ENCODE measurements around the gene TMEM187.
"Not testable (repeated sequence)": the region's sequence is repeated elsewhere in the genome, so short reads cannot be mapped to it uniquely, and the experiment has no call there.

Gene TMEM187

DNA sequence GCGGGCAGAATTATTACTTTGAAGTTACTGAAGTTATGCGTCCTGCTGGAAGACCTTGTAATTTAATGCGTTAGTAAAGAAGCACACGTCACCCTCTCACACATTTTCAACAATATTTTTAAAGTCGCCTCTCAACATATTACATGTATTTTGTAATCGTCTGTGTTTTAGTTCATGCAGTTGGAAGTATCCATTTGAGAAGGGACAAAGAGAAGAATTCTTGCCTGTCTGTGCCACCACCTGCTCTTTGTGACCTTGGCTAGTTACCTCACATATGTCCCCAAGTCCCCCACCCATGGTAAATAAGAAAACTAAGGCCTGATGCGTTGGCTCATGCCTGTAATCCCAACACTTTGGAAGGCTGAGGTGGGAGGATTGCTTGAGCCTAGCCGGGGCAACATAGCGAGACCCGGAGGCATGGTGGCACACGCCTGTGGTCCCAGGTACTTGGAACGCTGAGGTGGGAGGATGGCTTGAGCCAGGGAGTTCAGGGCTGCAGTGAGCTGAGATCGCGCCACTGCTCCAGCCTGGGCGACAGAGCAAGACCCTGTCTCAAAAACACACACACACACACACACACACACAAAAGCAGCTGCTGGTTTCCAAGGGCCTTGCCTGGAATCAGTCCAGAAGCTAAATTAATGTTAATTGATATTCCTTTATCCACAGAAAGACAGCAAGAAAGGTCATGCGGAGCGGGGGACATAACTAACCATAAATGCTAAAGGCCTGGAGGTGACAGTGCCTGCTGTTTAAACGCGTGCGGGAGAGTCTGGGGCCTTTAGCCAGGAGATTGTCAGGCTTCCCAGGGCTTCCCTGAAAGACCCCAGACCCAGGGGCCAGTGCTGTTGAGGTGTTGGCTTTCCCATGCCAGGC, 811 bp downstream of the TMEM187 start:
- peak; percentile 85 for DNase-seq

DNA sequence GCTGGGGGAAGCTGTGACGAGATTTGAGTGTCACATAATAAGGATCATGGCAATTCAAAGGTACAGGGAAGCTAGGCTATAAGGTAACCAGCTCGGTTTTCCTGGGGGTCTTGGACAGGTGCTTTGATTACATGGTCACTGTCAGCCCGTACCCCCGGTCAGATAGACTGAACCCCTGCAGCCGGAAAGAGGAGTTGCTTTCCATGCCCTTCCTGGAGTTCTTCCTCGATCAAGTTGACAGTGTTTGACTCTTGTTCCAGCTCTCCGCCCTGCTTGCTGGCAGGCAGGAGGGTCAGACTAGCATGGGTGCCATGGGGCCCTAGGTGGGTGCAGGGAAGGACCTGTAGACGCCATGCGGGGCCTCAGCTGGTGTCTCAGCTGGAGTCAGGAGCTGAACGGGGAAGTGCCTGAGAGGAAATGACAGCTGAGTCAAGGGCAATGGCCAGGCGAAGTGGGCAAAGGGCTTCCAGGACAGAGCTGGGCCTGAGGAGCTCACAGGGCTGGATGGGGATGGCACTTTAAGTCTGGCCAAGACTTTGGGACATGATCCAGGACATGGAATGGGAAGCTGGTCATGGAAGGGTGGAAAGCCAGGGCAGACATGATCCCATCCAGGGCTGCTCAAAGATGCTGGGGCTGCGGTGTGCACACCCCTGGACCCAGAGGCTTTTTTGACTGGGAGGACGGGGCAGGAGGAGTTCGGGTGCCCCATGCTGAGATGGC, 1.6 kb downstream of the TMEM187 start:
- peak; percentile 40 for DNase-seq

DNA sequence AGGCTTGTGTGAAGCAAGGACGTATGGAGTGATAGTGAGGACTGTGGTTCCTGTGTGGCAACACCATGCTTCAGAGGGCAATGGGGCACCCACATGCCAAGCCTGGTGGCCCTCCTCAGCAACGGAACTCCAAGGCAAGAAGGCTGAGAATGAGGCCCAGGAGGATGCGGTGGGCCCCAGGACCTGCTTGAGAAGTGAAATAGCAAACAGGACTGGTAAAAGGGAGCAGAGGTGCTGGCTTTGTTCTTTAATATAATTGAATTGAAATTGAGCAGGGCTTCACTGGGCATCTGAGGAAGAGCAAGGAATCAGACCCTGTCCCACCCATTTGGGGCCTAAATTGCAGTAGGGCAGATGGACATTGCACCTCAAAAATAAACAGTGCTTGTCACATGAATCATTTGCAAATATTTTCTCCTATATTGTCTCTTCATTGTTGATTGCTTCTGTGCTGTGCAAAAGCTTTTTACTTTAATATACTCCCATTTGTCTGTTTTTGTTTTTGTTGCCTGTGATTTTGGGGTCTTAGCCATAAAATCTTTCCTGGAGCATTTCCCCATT, 2.3 kb downstream of the TMEM187 start:
- DNase-seq: no peak

DNA sequence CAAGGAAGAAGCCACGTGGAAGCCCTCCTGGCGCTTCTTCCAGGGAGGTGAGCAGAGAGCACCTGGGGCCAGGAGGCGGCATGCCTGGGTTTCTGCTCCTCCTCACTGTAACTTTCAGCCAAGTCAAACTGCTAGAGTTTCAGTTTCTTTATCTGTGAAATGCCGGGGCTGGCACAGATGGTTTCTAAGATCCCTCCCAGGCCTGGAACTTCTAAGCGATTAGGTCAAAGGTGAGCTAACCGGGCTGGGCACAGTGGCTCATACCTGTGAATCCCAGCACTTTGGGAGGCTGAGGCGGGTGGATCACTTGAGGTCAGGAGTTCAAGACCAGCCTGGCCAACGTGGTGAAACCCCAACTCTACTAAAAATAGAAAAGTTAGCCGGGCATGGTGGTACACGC, 7.8 kb downstream of the TMEM187 start:
- DNase-seq: not testable (repeated sequence)

DNA sequence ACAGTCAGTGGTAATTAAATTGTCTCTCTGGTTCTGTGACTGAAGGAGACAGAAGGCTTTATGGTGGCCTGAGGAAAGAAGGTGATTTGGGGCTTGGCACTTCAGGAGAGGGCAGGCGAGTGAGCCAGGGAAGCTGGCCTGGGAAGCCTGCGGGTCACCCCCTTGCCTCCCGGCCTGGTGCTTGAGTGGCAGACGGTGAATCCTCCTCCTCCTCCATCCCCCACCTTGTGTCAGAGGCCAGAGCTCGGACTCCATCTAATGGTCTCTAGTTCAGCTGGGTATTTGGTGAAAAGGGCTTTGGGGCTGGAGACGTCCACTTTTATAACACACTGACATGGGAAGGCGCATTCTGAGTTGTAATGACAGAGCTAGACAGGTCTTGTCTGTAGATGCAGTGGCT, 8.7 kb downstream of the TMEM187 start:
- DNase-seq: no peak

DNA sequence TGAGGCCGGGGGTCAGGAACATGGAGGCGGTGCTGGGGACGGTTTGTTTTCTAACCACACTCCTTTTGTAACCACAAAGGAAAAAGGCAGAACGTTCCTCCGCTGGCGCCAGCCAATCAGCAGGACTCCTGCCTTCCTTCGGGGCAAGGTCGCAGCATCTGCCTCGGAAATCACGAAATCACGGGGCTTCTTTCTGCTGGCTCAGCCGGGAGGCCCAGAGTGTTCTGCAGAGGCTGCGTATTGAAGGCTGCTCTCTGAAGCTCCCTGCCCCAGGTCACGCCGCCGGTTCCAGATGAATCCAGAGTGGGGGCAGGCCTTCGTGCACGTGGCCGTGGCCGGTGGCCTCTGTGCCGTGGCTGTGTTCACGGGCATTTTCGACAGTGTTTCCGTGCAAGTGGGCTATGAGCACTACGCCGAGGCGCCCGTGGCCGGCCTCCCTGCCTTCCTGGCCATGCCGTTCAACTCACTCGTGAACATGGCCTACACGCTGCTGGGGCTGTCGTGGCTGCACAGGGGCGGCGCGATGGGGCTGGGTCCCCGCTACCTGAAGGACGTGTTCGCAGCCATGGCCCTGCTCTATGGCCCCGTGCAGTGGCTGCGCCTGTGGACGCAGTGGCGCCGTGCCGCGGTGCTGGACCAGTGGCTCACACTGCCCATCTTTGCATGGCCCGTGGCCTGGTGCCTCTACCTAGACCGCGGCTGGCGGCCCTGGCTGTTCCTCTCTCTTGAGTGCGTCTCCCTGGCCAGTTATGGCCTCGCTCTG, 9.4 kb downstream of the TMEM187 start:
- no peak for DNase-seq

DNA sequence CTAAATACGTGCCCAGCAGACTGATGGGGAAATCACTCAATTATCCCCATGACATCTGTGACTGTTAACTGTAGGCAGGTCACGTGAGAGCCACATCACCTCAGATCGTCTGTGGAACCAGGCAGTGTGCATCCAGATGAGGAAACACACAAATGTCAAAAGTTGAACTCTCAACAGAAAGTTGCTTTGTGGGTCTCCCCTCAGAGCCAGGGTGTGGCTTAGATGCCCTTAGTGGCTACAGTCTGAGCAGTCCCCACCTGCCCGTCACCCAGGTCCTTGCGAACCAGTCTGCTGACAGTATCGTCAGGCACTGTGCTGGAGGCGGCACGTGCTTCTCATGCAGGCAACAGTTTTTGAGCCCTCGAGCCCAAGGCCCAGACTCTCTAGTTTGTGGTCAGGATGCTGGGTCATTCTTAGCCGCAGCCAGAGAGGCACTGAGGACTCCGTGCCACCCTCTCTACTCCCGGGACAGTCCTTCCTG, 10.8 kb downstream of the TMEM187 start:
- no peak for DNase-seq

DNA sequence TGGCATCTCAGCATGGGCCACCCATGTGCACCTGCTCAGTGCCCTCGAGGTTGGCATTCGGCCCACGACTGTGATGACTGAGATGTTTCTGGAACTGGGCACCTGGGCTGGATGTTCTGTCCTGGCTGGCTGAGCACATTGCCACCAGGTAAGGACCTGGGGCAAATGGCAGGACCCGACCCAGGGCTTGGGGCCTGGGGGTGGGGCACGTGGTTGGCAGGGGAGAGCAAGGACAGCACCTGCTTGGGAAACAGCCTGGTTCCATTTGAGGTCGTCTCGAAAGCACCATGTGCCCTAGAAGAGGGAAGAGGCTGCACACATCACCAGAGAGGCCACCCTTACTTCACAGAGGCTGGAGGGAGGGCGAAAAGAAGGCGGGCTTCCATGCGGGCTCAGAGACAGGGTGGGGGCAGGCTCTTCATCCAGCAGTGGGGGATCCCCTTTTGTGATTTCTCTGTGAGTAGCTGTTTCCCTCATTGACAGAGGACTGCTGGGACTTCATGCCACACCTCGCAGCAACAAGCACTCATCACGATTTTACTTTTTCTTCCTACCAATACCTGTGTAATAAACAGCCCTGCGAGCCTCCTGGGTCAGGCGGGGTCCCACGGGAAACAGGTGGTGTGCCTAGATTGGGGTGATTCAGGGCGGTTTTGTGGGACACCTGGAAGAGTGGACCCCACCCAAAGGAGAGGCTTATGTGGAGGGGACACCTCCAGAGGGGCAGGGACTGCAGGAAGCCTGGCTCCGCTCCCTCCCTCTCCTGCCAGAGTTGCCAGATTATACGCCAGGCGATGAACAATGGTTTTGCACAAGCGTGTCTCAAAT, 12.0 kb downstream of the TMEM187 start:
- no peak for DNase-seq

DNA sequence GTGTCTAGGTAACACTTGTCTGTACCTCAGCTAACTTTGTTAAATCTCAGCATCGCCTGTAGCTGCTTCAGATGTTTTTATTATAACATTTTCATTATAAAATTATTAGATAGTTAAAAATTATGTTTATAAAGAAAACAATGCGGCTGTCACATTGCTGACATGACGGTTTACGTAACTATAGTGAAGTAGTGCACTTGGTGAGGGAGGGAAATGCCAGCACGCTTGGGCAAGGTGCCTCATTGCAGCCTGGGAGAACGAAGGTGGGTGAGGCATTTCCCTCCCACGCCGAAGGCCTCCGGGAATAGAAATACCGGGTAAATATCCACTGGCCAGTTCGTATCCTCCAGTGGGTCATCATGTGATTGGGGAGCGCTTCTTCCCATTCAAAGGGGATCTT, 15.9 kb downstream of the TMEM187 start:
- DNase-seq: no peak

DNA sequence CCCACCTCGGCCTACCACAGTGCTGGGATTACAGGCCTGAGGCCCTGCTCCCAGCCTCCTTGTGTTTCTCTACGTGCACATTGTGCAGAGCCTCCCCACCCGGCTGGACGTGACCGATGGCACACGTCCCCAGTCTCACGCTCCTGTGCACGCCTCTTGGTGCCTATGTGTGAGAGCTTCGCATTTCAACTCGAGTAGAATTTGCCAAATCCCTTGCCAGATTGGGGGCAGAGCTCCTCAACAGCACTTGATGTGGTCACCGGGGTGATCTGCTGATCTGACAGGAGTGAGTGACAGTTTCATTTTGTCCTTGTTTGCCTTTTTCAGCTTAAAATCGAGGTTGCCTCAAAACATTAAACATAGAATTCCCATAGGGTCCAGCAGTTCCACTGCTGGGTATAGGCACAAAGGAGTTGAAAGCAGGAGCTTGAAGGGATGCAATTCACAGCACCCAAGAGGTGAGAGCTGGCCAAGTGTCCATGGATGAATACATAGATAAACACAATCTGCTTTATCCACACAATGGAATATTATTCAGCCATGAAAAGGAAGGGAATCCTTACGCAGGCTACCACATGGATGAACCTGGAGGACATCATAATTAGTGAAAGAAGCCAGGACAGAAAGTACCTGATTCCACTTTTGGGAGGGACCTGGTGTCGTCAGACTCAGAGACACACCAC, 17.6 kb downstream of the TMEM187 start:
- no peak for DNase-seq

DNA sequence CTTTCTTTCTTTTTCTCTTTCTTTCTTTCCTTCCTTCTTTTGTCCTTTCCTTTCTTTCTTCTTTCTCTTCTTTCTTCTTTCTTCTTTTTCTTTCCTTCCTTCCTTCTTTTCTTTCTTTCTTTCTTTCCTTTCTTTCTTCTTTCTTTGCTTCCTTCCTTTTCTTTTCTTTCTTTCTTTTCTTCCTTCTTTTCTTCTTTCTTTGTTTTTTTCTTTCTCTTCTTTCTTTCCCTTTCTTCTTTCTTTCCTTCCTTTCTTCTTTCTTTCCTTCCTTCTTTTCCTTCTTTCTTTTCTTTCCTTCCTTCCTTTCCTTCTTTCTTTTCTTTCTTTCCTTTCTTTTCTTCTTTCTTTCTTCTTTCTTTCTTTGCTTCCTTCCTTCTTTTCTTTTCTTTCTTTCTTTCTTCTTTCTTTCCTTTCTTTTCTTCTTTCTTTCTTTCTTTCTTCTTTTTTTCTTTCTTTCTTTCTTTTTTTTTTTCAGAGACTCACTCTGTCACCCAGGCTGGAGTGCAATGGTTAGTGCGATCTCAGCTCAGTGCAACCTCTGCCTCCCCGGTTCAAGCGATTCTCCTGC, 18.5 kb downstream of the TMEM187 start:
- no peak for DNase-seq

DNA sequence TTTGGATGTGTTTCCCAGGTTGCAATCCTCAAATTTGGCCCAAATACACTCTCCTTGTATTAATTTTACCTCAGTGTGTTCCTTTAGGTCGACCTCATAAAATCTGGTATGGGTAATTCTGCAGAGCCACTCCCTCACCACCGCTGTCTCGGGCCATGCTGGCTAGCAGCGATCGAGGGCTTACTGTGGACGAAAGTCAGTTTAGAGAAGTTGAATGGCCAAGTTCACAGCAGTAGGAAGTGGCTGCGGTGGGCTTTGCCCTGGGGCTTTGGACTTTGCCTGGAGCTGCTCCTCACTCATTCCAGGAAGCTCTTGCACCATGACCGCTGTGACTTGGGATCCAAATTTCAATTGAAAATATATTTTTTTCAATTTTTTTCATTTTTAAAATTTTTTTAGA, 19.6 kb downstream of the TMEM187 start:
- DNase-seq: no peak

DNA sequence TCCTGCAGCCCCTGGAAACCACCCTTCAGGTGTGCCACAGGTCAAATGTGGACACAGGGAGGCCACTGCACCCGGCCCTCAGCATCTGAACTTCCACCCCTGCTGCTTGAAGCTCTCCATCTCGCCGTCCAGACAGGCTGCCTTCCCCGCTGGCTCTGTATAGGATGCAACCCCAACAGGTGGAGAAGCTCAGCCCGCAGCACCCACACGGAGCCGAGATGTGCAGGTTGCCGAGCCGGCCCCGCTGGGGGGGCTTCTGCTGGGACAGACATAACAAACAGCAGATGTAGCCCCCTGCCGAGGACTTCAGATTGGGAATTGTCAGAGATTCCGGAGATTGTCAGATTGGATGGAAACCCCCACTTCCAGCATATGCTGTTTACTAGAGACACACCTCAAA, 20.5 kb downstream of the TMEM187 start:
- peak; percentile 16 for DNase-seq

DNA sequence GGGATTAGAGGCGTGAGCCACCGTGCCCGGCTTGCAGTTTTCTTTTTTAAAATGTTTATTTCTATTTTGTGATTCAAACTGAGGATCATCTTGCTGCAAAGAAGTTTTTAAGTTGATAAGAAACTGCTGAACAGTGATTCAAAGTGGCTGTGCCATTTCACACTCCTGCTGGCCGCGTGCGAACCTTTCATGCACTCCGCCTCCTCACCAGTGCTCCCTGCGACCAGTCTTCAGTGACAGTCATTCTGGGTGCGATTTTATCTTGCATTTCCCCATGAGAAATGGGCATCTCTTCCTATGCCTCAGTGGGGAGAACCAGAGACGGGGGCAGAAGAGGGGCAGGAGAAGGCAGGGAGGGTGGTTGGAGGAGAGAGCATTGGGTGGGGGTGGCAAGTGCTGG, 21.4 kb downstream of the TMEM187 start:
- DNase-seq: no peak

DNA sequence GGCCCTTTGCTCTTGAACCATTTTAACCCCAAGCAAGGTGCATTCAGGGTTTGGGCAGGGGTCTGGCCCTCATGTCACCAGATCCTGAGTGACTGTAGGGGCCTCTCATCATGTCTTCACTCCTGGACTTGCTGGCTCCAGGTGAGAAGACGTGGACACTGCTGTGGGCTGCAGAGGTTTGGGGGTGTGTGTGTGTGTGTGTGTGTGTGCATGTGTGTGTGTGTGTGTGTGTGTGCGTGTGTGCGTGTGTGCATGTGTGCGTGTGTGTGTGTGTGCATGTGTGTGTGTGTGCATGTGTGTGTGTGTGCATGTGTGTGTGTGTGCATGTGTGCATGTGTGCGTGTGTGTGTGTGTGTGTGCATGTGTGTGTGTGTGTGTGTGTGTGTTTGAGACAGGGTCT, 21.8 kb downstream of the TMEM187 start:
- not testable (repeated sequence) for DNase-seq

DNA sequence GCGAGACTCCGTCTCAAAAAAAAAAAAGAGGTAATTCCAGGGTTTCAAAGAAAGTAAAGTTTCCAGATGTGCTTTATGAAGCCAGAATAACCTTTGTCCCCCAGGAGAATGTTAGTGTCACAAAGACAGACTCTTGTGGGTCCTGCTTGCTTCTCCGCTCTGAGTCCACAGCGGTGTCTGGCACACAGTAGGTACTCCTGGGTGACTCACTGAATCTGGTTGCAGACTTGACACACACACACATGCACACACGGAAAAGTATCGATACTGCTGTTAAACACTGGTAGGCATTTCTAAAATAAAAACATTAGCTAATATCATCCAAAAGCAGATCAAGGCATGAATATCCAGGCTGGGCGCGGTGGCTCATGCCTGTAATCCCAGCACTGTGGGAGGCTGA, 22.9 kb downstream of the TMEM187 start:
- DNase-seq: no peak

DNA sequence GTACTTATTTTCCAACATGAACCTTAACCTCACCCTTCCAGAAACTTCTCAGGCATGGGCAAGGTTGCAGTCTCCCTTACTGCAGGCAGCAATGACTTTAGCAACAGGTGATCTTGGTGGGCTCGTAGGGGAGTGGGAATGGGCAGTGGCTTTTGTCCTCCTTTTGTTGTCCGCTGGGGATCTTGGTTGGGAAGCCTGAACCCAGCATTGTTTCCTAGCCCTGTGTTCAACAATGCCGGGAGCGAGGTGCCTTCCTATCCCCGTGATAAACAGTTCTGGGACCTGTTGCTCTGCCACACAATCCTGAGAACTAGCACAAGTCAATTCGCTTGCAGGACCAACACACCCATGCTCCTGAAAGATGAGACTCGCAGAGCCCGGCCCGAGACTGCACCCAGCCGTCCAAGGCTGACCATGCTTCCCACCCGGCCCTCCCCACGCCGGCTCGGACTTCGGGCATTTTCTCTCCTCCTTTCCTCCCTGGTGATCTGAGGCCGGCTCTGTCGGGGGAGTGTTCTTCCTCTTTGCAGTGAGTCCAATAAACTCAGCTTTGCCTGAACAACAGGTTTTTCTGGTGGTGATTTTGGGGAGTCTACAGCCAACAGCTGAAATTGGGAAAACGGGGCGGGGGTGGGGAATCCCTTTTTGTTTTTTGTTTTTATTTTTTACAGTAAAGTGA, 26.9 kb downstream of the TMEM187 start:
- DNase-seq: no peak

DNA sequence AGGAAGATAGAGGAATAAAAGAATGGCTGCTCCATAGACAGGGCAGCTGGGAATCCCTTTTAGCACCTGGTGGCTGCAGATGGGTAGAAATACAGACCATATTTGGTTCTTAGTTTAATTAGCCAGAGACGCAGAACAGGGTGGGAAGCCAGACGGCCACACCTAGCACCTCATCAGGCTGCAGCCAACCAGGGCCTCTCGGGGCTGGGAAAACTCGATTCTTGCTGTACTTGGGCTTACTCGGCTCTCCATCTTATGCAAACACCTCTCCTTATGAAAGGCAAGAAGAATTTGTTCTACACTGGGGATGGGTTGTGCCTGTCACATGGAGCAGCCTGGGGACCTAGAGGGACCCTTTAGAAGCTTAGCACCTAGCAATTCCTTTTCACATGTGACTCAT, 27.5 kb downstream of the TMEM187 start:
- no peak for DNase-seq

DNA sequence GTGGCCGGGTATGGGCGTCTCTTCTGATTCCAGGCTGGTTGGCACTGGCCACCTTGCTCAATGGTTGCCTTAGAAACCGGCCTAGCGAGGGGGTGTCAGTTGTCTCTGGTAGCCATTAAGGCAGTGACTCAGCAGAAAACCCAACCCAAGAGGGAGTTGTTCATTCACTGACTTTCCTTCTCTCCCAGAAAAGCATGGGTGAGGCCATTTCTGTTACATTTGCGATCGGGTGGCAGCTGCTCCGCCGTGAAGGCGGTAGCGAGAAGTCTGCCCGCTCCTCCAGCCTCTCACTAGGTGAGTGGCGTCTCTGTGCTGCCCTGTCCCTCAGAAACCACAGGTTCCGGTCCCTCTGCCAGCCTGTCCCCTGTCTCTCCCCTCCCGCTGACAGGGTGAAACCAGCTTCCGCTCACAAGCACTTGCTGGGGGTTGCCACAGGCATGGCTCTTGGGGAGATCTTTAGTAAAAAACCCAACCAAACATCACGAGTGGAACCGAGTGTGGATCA, 29.7 kb downstream of the TMEM187 start:
- DNase-seq: peak; percentile 84

DNA sequence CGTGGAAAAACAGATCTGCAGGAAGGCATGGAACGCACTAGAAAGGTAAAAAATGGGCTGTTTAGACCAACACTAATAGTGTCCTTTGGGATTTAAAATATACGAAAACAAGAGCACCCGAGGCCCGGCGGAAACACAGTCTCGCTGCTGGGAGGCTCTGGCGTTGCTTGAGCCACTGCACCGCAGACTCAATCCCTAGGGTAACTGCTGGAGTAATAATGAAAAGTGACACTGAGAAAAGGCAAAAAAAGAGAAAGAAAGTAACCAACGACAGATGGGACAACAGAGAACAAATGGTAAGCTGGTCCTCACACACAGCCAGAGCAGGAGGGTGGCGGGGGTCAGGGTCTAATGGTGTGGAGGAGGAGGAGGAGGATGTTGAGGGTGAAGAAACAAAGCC, 31.8 kb downstream of the TMEM187 start:
- DNase-seq: no peak

Measured in NCI-H146 (cell line).